RWPE1 (cell line): ENCODE results near the gene NSD1.
A peak's percentile ranks its signal among the peaks of the same experiment; 100 is the strongest.

Experiments
- CTCF ChIA-PET: fragments of 350-600 bp; sonication (Branson Sonifier 250); formaldehyde crosslinking; extraction: SDS; loops from one replicate; lab custom pipeline; 2021; lab: Yijun Ruan, JAX
- POLR2A ChIA-PET: fragments of 400-600 bp; formaldehyde crosslinking; extraction: SDS; loops from one replicate; lab custom pipeline; 2020; ENCODE audit warnings: antibody characterized with exemption; ENCODE audit not compliant: low non-redundant PET; lab: Yijun Ruan, JAX
- DNase-seq: peaks from one replicate; pipeline ENCODE4 v3.0.0; 2012; ENCODE audit warnings: low spot score
- H3K27ac ChIP-seq: fragments of 450-650 bp; 2 replicates; pipeline ENCODE4 v1.5.1; 2017
- TF ChIP-seq, protein P1 (sequence below): fragments of 450-650 bp; conservative IDR thresholded peaks from 2 replicates; pipeline ENCODE4 v1.5.1; 2017; ENCODE audit warnings: low read depth, mild to moderate bottlenecking

The NSD1 gene

GRCh38 chr5:177233802-177234201, 100.2 kb downstream of the NSD1 start:
- POLR2A ChIA-PET = no interaction called here
- H3K27ac ChIP-seq = no peak overlapping the region
- DNase-seq = no peak
- CTCF ChIA-PET = interaction anchor here (0.6 to 1.0 kb wide), 3 partner anchors 13 to 67 kb away, joined by 4 to 6 read pairs (median 6); no protein-coding TSS in a partner anchor
- TF ChIP-seq, protein P1, sequence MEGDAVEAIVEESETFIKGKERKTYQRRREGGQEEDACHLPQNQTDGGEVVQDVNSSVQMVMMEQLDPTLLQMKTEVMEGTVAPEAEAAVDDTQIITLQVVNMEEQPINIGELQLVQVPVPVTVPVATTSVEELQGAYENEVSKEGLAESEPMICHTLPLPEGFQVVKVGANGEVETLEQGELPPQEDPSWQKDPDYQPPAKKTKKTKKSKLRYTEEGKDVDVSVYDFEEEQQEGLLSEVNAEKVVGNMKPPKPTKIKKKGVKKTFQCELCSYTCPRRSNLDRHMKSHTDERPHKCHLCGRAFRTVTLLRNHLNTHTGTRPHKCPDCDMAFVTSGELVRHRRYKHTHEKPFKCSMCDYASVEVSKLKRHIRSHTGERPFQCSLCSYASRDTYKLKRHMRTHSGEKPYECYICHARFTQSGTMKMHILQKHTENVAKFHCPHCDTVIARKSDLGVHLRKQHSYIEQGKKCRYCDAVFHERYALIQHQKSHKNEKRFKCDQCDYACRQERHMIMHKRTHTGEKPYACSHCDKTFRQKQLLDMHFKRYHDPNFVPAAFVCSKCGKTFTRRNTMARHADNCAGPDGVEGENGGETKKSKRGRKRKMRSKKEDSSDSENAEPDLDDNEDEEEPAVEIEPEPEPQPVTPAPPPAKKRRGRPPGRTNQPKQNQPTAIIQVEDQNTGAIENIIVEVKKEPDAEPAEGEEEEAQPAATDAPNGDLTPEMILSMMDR = no peak

DNA sequence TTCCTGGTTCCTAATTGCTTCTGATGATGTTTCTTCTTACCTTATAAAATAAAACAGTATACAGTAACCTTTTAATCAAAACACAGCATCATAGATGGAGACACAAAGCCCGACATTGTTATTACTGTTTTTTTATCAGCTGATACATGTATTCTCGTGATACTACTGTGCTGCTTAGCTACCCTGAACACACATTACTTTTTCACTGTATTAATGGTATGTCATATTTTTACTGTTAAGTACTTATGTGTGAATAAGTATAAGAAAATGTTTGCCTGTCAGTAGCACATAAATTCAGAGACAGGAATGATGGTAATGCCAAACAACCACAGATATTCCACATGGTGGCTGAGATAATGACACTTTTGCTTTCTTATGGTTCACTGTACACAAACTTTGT, 101.3 kb downstream of the NSD1 start:
- H3K27ac ChIP-seq = no peak overlapping the region
- ChIA-PET POLR2A (no interaction called here), CTCF (no interaction called here)
- no peak for DNase-seq
- TF ChIP-seq, protein P1 = no peak

- TF ChIP-seq, protein P1 = no peak
- CTCF ChIA-PET = no interaction called here
Observed at GRCh38 chr5:177241768-177242167, 108.2 kb downstream of the NSD1 start.

GRCh38 chr5:177242304-177242703, 108.7 kb downstream of the NSD1 start:
- POLR2A ChIA-PET = no interaction called here
- DNase-seq = no peak
- no peak overlapping the region for H3K27ac ChIP-seq
- TF ChIP-seq, protein P1 = no peak
- CTCF ChIA-PET = no interaction called here

More at GRCh38 chr5:177241768-177242167, 108.2 kb downstream of the NSD1 start:
- no peak overlapping the region for H3K27ac ChIP-seq
- DNase-seq = no peak
- POLR2A ChIA-PET = no interaction called here

GRCh38 chr5:177249761-177250537, 116.4 kb downstream of the NSD1 start:
- DNase-seq = no peak
- POLR2A ChIA-PET = no interaction called here
- TF ChIP-seq, protein P1 = no peak
- CTCF ChIA-PET = no interaction called here
- peak overlapping the region; percentile 13 for H3K27ac ChIP-seq

GRCh38 chr5:177253252-177253651, 119.7 kb downstream of the NSD1 start:
- ChIA-PET POLR2A (no interaction called here), CTCF (no interaction called here)
- no peak overlapping the region for H3K27ac ChIP-seq
- TF ChIP-seq, protein P1 = no peak
- no peak for DNase-seq
